CD14-positive monocyte (primary cell): ENCODE measurements around the gene LAMP2. TPM values are rescaled to one million over a fixed set of nuclear protein-coding genes. Genes with fewer than 3 reads are reported as not detected.

Experiments used
- DNase-seq, 3 donors: peaks; one replicate each; pipeline ENCODE4 v3.0.0-alpha.2; 2011 to 2022
- H2AFZ ChIP-seq: 2 replicates; pipeline ENCODE4 v1.6.0; 2012; ENCODE audit warnings: mild to moderate bottlenecking, low read depth, low read length, inconsistent platforms; ENCODE audit not compliant: insufficient read depth, poor library complexity, severe bottlenecking
- H3K27ac ChIP-seq, 2 donors: 1 replicate in 1 of 2; 2 replicates in 1 of 2; pipeline ENCODE4 v1.5.1; 2012 to 2013; ENCODE audit warnings: low read length in 2 of 2, control low read depth in 1 of 2, inconsistent platforms in 1 of 2, low read depth in 1 of 2, mild to moderate bottlenecking in 1 of 2
- H3K27me3 ChIP-seq, 2 donors: one replicate each; pipeline versions ENCODE4 v1.6.0 to v1.6.1; 2011 to 2013; ENCODE audit warnings: low read length in 2 of 2; ENCODE audit not compliant: control insufficient read depth in 2 of 2, insufficient read depth in 2 of 2
- H3K36me3 ChIP-seq, 2 donors: replicated peaks in 1 of 2; 1 replicate in 1 of 2; 2 replicates in 1 of 2; pipeline versions ENCODE4 v1.5.1 to v1.6.1; 2012 to 2013; ENCODE audit warnings: low read length in 2 of 2, control low read depth in 1 of 2, inconsistent platforms in 1 of 2, mild to moderate bottlenecking in 1 of 2; ENCODE audit not compliant: insufficient read depth in 2 of 2, control insufficient read depth in 1 of 2
- H3K4me1 ChIP-seq, 2 donors: 1 replicate in 1 of 2; 2 replicates in 1 of 2; pipeline versions ENCODE4 v1.5.1 to v1.6.1; 2012 to 2013; ENCODE audit warnings: low read length in 2 of 2, control low read depth in 1 of 2, inconsistent platforms in 1 of 2, mild to moderate bottlenecking in 1 of 2, moderate library complexity in 1 of 2; ENCODE audit not compliant: insufficient read depth in 2 of 2, control insufficient read depth in 1 of 2
- H3K4me2 ChIP-seq: replicated peaks from 2 replicates; pipeline ENCODE3; 2012; ENCODE audit warnings: low read length, moderate library complexity, mild to moderate bottlenecking; ENCODE audit not compliant: poor library complexity, severe bottlenecking; ENCODE audit errors: extremely low read depth
- H3K4me3 ChIP-seq, 3 experiments: fragments of 200-600 bp in 1 of 3; sonication (generic) in 1 of 3; replicated peaks in 1 of 3; 1 replicate in 2 of 3; 2 replicates in 1 of 3; pipeline ENCODE4 v1.5.1; 2011 to 2013; ENCODE audit warnings: low read length in 3 of 3, mild to moderate bottlenecking in 3 of 3, control low read depth in 2 of 3, low read depth in 2 of 3, inconsistent platforms in 1 of 3, moderate library complexity in 1 of 3
- H3K79me2 ChIP-seq: 2 replicates; pipeline ENCODE4 v1.6.0; 2012; ENCODE audit warnings: mild to moderate bottlenecking, control low read depth, inconsistent platforms, low read length, moderate library complexity; ENCODE audit not compliant: insufficient read depth
- H3K9ac ChIP-seq: 2 replicates; pipeline ENCODE4 v1.6.0; 2017; ENCODE audit warnings: low read length, mild to moderate bottlenecking; ENCODE audit not compliant: insufficient read depth, poor library complexity, severe bottlenecking
- H3K9me3 ChIP-seq, 2 donors: replicated peaks in 1 of 2; 1 replicate in 1 of 2; 2 replicates in 1 of 2; pipeline versions ENCODE4 v1.5.1 to v1.6.1; 2012 to 2013; ENCODE audit warnings: low read length in 2 of 2, control low read depth in 1 of 2; ENCODE audit not compliant: control insufficient read depth in 1 of 2, insufficient read depth in 1 of 2
- H4K20me1 ChIP-seq: 2 replicates; pipeline ENCODE4 v1.6.0; 2012; ENCODE audit warnings: mild to moderate bottlenecking, low read length, control low read depth, moderate library complexity; ENCODE audit not compliant: insufficient read depth
- H3K27ac Mint-ChIP-seq, 7 donors: one replicate each; pipeline ENCODE4 v1.8.0; 2020; ENCODE audit warnings: mild to moderate bottlenecking in 7 of 7, mixed read lengths in 7 of 7, moderate library complexity in 6 of 7, inconsistent platforms in 2 of 7
- H3K27me3 Mint-ChIP-seq, 3 donors: one replicate each; pipeline ENCODE4 v1.8.0; 2021 to 2022; ENCODE audit warnings: low read depth in 3 of 3, mild to moderate bottlenecking in 3 of 3, mixed read lengths in 3 of 3, moderate library complexity in 3 of 3, inconsistent platforms in 1 of 3
- H3K36me3 Mint-ChIP-seq, 2 donors: one replicate each; pipeline ENCODE4 v1.8.0; 2020; ENCODE audit warnings: mixed read lengths in 2 of 2, inconsistent platforms in 1 of 2, mild to moderate bottlenecking in 1 of 2
- H3K4me1 Mint-ChIP-seq: one replicate; pipeline ENCODE4 v1.8.0; 2020; ENCODE audit warnings: mild to moderate bottlenecking, mixed read lengths
- H3K4me3 Mint-ChIP-seq, 2 donors: one replicate each; pipeline ENCODE4 v1.8.0; 2020; ENCODE audit warnings: mild to moderate bottlenecking in 2 of 2, mixed read lengths in 2 of 2, moderate library complexity in 1 of 2
- H3K9me3 Mint-ChIP-seq, 7 donors: one replicate each; pipeline ENCODE4 v1.8.0; 2020 to 2022; ENCODE audit warnings: mixed read lengths in 7 of 7, mild to moderate bottlenecking in 6 of 7, moderate library complexity in 6 of 7, inconsistent platforms in 2 of 7
- WGBS: methylation state at CpG from one replicate; pipeline ENCODE4 v1.1.5; 2013; ENCODE audit warnings: missing lambda C conversion rate; ENCODE audit not compliant: insufficient coverage; 5-methylcytosine and 5-hydroxymethylcytosine counted together
- intact Hi-C, 2 donors: fragments of 100-400 bp; cut with micrococcal nuclease; formaldehyde crosslinking; loops; one replicate each; pipeline versions ENCODE4 v1.15.0 to v1.15.1; 2023
- polyA plus RNA-seq, 3 donors: library from polyadenylated mRNA; depleted of rRNA in 1 of 3; unstranded in 2 of 3; stranded (reverse) in 1 of 3; fragments of 300-500 nt in 2 of 3; fragments of >200 nt in 1 of 3; fragmentation: Illumina TruSeq in 2 of 3; gene quantifications; 1 replicate in 2 of 3; 2 replicates in 1 of 3; pipeline ENCODE4 v1.2.3, GENCODE V29; 2012 to 2021
- TF ChIP-seq, protein P1 (sequence below): fragments of 200-600 bp; IDR thresholded peaks from one replicate; pipeline ENCODE4 v1.8.0; 2022; ENCODE audit warnings: antibody characterized with exemption, mild to moderate bottlenecking

Gene LAMP2
- polyA plus RNA-seq, 3 donors, result 75.8 to 381 (median 330) TPM

DNA sequence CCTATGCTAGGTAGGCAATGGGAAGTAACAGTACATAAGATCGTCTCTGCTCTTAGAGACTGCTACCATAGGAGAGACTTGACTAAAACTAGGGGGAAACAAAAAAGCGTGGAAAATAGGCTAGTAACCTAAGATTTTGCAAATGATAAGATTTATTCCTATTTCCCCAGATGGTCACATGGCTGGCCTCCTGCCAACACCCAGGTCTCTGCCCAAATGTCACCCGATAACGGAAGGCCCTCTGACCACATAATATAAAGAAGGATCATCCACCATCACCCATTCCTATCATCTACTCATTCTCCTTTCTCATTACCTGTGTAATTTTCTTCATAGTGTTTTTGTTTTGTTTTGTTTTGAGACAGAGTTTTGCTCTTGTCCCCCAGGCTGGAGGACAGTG, 4.7 kb downstream of the LAMP2 start:
- peak overlapping the region; percentile 39 to 83 for H3K4me3 Mint-ChIP-seq
- Histone ChIP-seq H3K27me3 (no peaks in the 10 kb centered on the region), H4K20me1 (peaks cover 33% of the 10 kb centered on the region), H3K27ac (no peak overlapping the region), H2AFZ (no peak overlapping the region), H3K36me3 (no peaks in the 10 kb centered on the region), H3K4me1 (peaks cover 47 to 77% of the 10 kb centered on the region in 2 donors), H3K79me2 (peaks cover 97% of the 10 kb centered on the region), H3K4me2 (peak overlapping the region; percentile 27), H3K9ac (no peak overlapping the region), H3K9me3 (no peaks in the 10 kb centered on the region), H3K4me3 (peak overlapping the region in 1 of 3 experiments; percentile 40)
- peaks cover 68% of the 10 kb centered on the region for H3K4me1 Mint-ChIP-seq
- no CpG with 5 or more reads among the region's 4 CpGs for WGBS
- H3K27me3 Mint-ChIP-seq, result peaks cover 0 to 4% (median 0%) of the 10 kb centered on the region in 3 donors
- intact Hi-C loops, result loop anchor here in 1 of 2 donors (10.0 kb wide), 1 partner anchor 160 kb away; no protein-coding TSS in a partner anchor
- peaks cover 0 to 4% (median 2%) of the 10 kb centered on the region in 7 donors for H3K9me3 Mint-ChIP-seq
- H3K27ac Mint-ChIP-seq, result peak overlapping the region in 5 of 7 donors; percentile 55 to 86 (median 80)
- TF ChIP-seq, protein P1, sequence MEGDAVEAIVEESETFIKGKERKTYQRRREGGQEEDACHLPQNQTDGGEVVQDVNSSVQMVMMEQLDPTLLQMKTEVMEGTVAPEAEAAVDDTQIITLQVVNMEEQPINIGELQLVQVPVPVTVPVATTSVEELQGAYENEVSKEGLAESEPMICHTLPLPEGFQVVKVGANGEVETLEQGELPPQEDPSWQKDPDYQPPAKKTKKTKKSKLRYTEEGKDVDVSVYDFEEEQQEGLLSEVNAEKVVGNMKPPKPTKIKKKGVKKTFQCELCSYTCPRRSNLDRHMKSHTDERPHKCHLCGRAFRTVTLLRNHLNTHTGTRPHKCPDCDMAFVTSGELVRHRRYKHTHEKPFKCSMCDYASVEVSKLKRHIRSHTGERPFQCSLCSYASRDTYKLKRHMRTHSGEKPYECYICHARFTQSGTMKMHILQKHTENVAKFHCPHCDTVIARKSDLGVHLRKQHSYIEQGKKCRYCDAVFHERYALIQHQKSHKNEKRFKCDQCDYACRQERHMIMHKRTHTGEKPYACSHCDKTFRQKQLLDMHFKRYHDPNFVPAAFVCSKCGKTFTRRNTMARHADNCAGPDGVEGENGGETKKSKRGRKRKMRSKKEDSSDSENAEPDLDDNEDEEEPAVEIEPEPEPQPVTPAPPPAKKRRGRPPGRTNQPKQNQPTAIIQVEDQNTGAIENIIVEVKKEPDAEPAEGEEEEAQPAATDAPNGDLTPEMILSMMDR, result no peak
- DNase-seq, result no peak
- H3K36me3 Mint-ChIP-seq, result peaks cover 0 to 6% of the 10 kb centered on the region in 2 donors

DNA sequence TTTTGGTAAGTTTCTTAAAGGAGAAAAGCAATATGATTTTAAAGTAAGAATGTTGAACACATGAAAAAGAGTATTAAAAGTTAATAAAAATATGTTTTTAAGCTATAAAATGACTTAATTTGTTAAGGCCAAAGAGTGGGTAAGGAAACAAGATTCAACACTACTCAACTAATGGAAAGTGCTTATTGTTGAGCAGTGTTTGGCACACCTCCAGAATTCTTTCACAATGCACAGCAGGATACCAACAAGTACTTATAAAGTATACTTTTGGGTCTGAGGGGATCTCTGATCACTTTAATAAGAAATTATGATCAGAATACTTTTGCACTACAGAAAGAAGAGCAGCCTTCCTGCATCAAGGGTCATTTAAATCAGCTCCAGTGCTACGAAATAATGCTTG, 5.9 kb downstream of the LAMP2 start:
- peak overlapping the region in 1 of 2 donors; percentile 73 for H3K27ac ChIP-seq
- peaks cover 45% of the 10 kb centered on the region for H4K20me1 ChIP-seq
- peaks cover 0 to 4% (median 0%) of the 10 kb centered on the region in 7 donors for H3K9me3 Mint-ChIP-seq
- H3K4me2 ChIP-seq, result peak overlapping the region; percentile 33
- no peaks in the 10 kb centered on the region for H3K27me3 ChIP-seq
- H3K9ac ChIP-seq, result no peak overlapping the region
- H3K27ac Mint-ChIP-seq, result peak overlapping the region in 1 of 7 donors; percentile 36
- H3K79me2 ChIP-seq, result peaks cover 100% of the 10 kb centered on the region
- intact Hi-C loops, result loop anchor here in 1 of 2 donors (10.0 kb wide), 1 partner anchor 158 kb away; no protein-coding TSS in a partner anchor
- H3K4me3 ChIP-seq, result peak overlapping the region in 1 of 3 experiments; percentile 50
- H3K27me3 Mint-ChIP-seq, result peaks cover 0 to 4% (median 0%) of the 10 kb centered on the region in 3 donors
- H3K4me1 Mint-ChIP-seq, result peaks cover 78% of the 10 kb centered on the region
- no peaks in the 10 kb centered on the region for H3K9me3 ChIP-seq
- TF ChIP-seq, protein P1, result no peak
- WGBS, result no CpG with 5 or more reads among the region's 1 CpG
- no peak overlapping the region for H3K4me3 Mint-ChIP-seq
- peak in 2 of 3 donors; percentile 30 to 44 for DNase-seq
- peaks cover 0 to 6% of the 10 kb centered on the region in 2 donors for H3K36me3 Mint-ChIP-seq
- H3K4me1 ChIP-seq, result peaks cover 57 to 89% of the 10 kb centered on the region in 2 donors
- H3K36me3 ChIP-seq, result no peaks in the 10 kb centered on the region
- H2AFZ ChIP-seq, result no peak overlapping the region
